Activated naive CD8-positive, alpha-beta T cell (primary cell): ENCODE measurements around the gene CSRNP3.
"Not testable (repeated sequence)": the region's sequence is repeated elsewhere in the genome, so short reads cannot be mapped to it uniquely, and the experiment has no call there.

Experiments used
- H3K27ac Mint-ChIP-seq: one replicate; pipeline ENCODE4 v1.8.0; 2021; ENCODE audit warnings: mixed read lengths
- H3K27me3 Mint-ChIP-seq: one replicate; pipeline ENCODE4 v1.8.0; 2021; ENCODE audit warnings: mixed read lengths
- H3K36me3 Mint-ChIP-seq: one replicate; pipeline ENCODE4 v1.8.0; 2021; ENCODE audit warnings: mixed read lengths
- H3K4me1 Mint-ChIP-seq: one replicate; pipeline ENCODE4 v1.8.0; 2021; ENCODE audit warnings: low read depth, mixed read lengths
- H3K4me3 Mint-ChIP-seq: one replicate; pipeline ENCODE4 v1.8.0; 2021; ENCODE audit warnings: mild to moderate bottlenecking, mixed read lengths
- H3K9me3 Mint-ChIP-seq: one replicate; pipeline ENCODE4 v1.8.0; 2021; ENCODE audit warnings: low read depth, mixed read lengths

The CSRNP3 gene

GRCh38 chr2:165637396-165637795 lies 167.9 kb downstream of the CSRNP3 start:
- no peaks in the 10 kb centered on the region for H3K4me1 Mint-ChIP-seq
- no peaks in the 10 kb centered on the region for H3K9me3 Mint-ChIP-seq
- no peak overlapping the region for H3K27ac Mint-ChIP-seq
- H3K4me3 Mint-ChIP-seq: no peak overlapping the region
- H3K36me3 Mint-ChIP-seq: no peaks in the 10 kb centered on the region
- peaks cover 1% of the 10 kb centered on the region for H3K27me3 Mint-ChIP-seq

GRCh38 chr2:165639504-165639903 lies 170.0 kb downstream of the CSRNP3 start:
- H3K4me3 Mint-ChIP-seq: no peak overlapping the region
- H3K36me3 Mint-ChIP-seq: no peaks in the 10 kb centered on the region
- H3K27me3 Mint-ChIP-seq: peaks cover 1% of the 10 kb centered on the region
- H3K9me3 Mint-ChIP-seq: no peaks in the 10 kb centered on the region
- no peaks in the 10 kb centered on the region for H3K4me1 Mint-ChIP-seq
- H3K27ac Mint-ChIP-seq: no peak overlapping the region

GRCh38 chr2:165640247-165640929 lies 170.9 kb downstream of the CSRNP3 start:
- no peaks in the 10 kb centered on the region for H3K4me1 Mint-ChIP-seq
- H3K27ac Mint-ChIP-seq: no peak overlapping the region
- H3K4me3 Mint-ChIP-seq: no peak overlapping the region
- H3K27me3 Mint-ChIP-seq: peaks cover 1% of the 10 kb centered on the region
- no peaks in the 10 kb centered on the region for H3K9me3 Mint-ChIP-seq
- no peaks in the 10 kb centered on the region for H3K36me3 Mint-ChIP-seq

GRCh38 chr2:165645930-165646831 lies 176.7 kb downstream of the CSRNP3 start:
- Mint-ChIP-seq H3K27ac (no peak overlapping the region), H3K4me3 (no peak overlapping the region), H3K4me1 (no peaks in the 10 kb centered on the region), H3K9me3 (no peaks in the 10 kb centered on the region), H3K36me3 (no peaks in the 10 kb centered on the region), H3K27me3 (peaks cover 1% of the 10 kb centered on the region)

GRCh38 chr2:165647409-165647808 lies 177.9 kb downstream of the CSRNP3 start:
- Mint-ChIP-seq H3K27me3 (peaks cover 1% of the 10 kb centered on the region), H3K36me3 (no peaks in the 10 kb centered on the region), H3K4me3 (no peak overlapping the region), H3K4me1 (no peaks in the 10 kb centered on the region), H3K27ac (no peak overlapping the region), H3K9me3 (no peaks in the 10 kb centered on the region)

GRCh38 chr2:165648801-165649200 lies 179.3 kb downstream of the CSRNP3 start:
- H3K27ac Mint-ChIP-seq: no peak overlapping the region
- no peaks in the 10 kb centered on the region for H3K4me1 Mint-ChIP-seq
- no peaks in the 10 kb centered on the region for H3K27me3 Mint-ChIP-seq
- H3K9me3 Mint-ChIP-seq: no peaks in the 10 kb centered on the region
- no peaks in the 10 kb centered on the region for H3K36me3 Mint-ChIP-seq
- no peak overlapping the region for H3K4me3 Mint-ChIP-seq

GRCh38 chr2:165651233-165651632 lies 181.7 kb downstream of the CSRNP3 start:
- H3K9me3 Mint-ChIP-seq: no peaks in the 10 kb centered on the region
- H3K27ac Mint-ChIP-seq: no peak overlapping the region
- no peaks in the 10 kb centered on the region for H3K36me3 Mint-ChIP-seq
- no peaks in the 10 kb centered on the region for H3K4me1 Mint-ChIP-seq
- H3K4me3 Mint-ChIP-seq: no peak overlapping the region
- no peaks in the 10 kb centered on the region for H3K27me3 Mint-ChIP-seq

- Mint-ChIP-seq H3K9me3 (no peaks in the 10 kb centered on the region), H3K4me3 (no peak overlapping the region), H3K27ac (no peak overlapping the region), H3K36me3 (no peaks in the 10 kb centered on the region), H3K27me3 (peaks cover 1% of the 10 kb centered on the region), H3K4me1 (no peaks in the 10 kb centered on the region)
Observed at GRCh38 chr2:165655661-165656060, 186.2 kb downstream of the CSRNP3 start.

- H3K9me3 Mint-ChIP-seq: no peaks in the 10 kb centered on the region
- H3K27me3 Mint-ChIP-seq: peaks cover 1% of the 10 kb centered on the region
- H3K36me3 Mint-ChIP-seq: no peaks in the 10 kb centered on the region
- H3K4me3 Mint-ChIP-seq: no peak overlapping the region
- H3K4me1 Mint-ChIP-seq: no peaks in the 10 kb centered on the region
- H3K27ac Mint-ChIP-seq: no peak overlapping the region
Observed at GRCh38 chr2:165660361-165660760, 190.9 kb downstream of the CSRNP3 start.

- no peaks in the 10 kb centered on the region for H3K4me1 Mint-ChIP-seq
- no peak overlapping the region for H3K4me3 Mint-ChIP-seq
- peaks cover 1% of the 10 kb centered on the region for H3K27me3 Mint-ChIP-seq
- no peaks in the 10 kb centered on the region for H3K36me3 Mint-ChIP-seq
- no peak overlapping the region for H3K27ac Mint-ChIP-seq
- H3K9me3 Mint-ChIP-seq: peaks cover 7% of the 10 kb centered on the region
Observed at GRCh38 chr2:165662720-165663119, 193.2 kb downstream of the CSRNP3 start.

- Mint-ChIP-seq H3K9me3 (peaks cover 10% of the 10 kb centered on the region), H3K4me3 (no peak overlapping the region), H3K36me3 (no peaks in the 10 kb centered on the region), H3K4me1 (no peaks in the 10 kb centered on the region), H3K27ac (no peak overlapping the region), H3K27me3 (no peaks in the 10 kb centered on the region)
Observed at GRCh38 chr2:165665614-165666013, 196.1 kb downstream of the CSRNP3 start.

GRCh38 chr2:165666073-165666472 lies 196.6 kb downstream of the CSRNP3 start:
- not testable (repeated sequence) for H3K27me3 Mint-ChIP-seq, H3K27ac Mint-ChIP-seq, H3K36me3 Mint-ChIP-seq, H3K4me1 Mint-ChIP-seq, H3K4me3 Mint-ChIP-seq
- peaks cover 12% of the 10 kb centered on the region for H3K9me3 Mint-ChIP-seq

- Mint-ChIP-seq H3K4me1 (no peaks in the 10 kb centered on the region), H3K27ac (no peak overlapping the region), H3K4me3 (no peak overlapping the region), H3K36me3 (no peaks in the 10 kb centered on the region), H3K27me3 (no peaks in the 10 kb centered on the region), H3K9me3 (peaks cover 14% of the 10 kb centered on the region)
Observed at GRCh38 chr2:165666605-165667004, 197.1 kb downstream of the CSRNP3 start.

- Mint-ChIP-seq H3K27me3 (no peaks in the 10 kb centered on the region), H3K4me3 (no peak overlapping the region), H3K27ac (no peak overlapping the region), H3K9me3 (peaks cover 14% of the 10 kb centered on the region), H3K36me3 (no peaks in the 10 kb centered on the region), H3K4me1 (no peaks in the 10 kb centered on the region)
Observed at GRCh38 chr2:165667375-165667774, 197.9 kb downstream of the CSRNP3 start.

GRCh38 chr2:165674780-165675179 lies 205.3 kb downstream of the CSRNP3 start:
- no peak overlapping the region for H3K27ac Mint-ChIP-seq
- H3K4me3 Mint-ChIP-seq: no peak overlapping the region
- peaks cover 3% of the 10 kb centered on the region for H3K9me3 Mint-ChIP-seq
- H3K27me3 Mint-ChIP-seq: peaks cover 1% of the 10 kb centered on the region
- no peaks in the 10 kb centered on the region for H3K4me1 Mint-ChIP-seq
- no peaks in the 10 kb centered on the region for H3K36me3 Mint-ChIP-seq
